T-helper 17 cell (primary cell): ENCODE results near the gene ALS2. TPM values are rescaled to one million over a fixed set of nuclear protein-coding genes. Genes with fewer than 3 reads are reported as not detected.

Experiments used
- total RNA-seq, 4 donors: library from RNA in 2 of 4; stranded (reverse) in 2 of 4; gene quantifications; one replicate each; pipeline ENCODE4 v1.2.3 and lab custom pipeline; 2022 to 2026

ALS2 gene
- total RNA-seq, 2 donors from 2014 or later = 6.6 to 6.7 TPM

Other genes with a start within 250 kb of the ALS2 start
- 1 to 10 TPM; 5.4 to 9.3 TPM for gene TMEM237, start 137.4 kb downstream of the ALS2 start, total RNA-seq
- gene MPP4, start 82.3 kb downstream of the ALS2 start, total RNA-seq = under 1 TPM in 1 of 2 donors, not detected in 1; 0.17 TPM
- not detected for gene CDK15, start 25.6 kb upstream of the ALS2 start, total RNA-seq